Measurements from ENCODE around the gene MUC2.

Gene MUC2

DNA sequence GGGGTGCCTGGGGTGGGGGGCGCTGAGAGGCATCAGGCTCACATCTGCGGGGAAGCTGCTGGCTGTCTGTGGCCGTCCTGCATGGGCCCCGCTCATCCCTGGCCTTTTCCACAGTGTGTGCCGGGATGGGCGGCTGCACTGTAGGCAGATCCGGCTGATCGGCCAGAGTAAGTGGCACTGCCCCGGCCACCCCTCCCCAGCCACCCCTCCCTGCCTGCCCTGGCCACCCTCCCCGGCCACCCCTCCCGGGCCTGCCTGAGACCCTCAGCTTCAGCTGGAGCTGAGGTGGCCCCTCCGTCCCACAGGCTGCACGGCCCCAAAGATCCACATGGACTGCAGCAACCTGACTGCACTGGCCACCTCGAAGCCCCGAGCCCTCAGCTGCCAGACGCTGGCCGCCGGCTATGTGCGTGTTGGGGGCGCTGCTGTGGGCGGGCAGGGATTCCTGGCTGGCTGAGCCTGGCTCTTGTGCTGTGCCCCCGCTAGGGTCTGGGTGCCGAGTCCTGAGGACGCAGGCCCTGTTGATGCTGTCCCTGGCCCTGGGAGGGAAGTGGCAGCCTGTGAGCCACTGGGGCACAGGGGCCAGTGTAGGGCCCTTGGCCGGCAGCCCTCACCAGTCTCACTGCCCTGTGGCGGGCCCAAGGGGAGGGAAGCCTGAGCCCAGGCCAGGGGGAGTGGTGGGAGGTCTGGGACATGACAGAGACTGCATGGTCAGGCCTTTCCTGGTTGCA is 10.9 kb downstream of the MUC2 start:
- no peak for TF ChIP-seq CTCF (conservative IDR thresholded peaks at IDR 0.05; ENCODE audit: low read length)
- H3K4me3 ChIP-seq (ENCODE audit: low read length): no peak overlapping the region
- DNase-seq (ENCODE audit: low read depth): no peak

GRCh38 chr11:1086171-1087102 is 11.8 kb downstream of the MUC2 start:
- no peak overlapping the region for H3K4me3 ChIP-seq (ENCODE audit: low read length)
- DNase-seq (ENCODE audit: low read depth): no peak
- TF ChIP-seq CTCF (conservative IDR thresholded peaks at IDR 0.05; ENCODE audit: low read length): no peak

DNA sequence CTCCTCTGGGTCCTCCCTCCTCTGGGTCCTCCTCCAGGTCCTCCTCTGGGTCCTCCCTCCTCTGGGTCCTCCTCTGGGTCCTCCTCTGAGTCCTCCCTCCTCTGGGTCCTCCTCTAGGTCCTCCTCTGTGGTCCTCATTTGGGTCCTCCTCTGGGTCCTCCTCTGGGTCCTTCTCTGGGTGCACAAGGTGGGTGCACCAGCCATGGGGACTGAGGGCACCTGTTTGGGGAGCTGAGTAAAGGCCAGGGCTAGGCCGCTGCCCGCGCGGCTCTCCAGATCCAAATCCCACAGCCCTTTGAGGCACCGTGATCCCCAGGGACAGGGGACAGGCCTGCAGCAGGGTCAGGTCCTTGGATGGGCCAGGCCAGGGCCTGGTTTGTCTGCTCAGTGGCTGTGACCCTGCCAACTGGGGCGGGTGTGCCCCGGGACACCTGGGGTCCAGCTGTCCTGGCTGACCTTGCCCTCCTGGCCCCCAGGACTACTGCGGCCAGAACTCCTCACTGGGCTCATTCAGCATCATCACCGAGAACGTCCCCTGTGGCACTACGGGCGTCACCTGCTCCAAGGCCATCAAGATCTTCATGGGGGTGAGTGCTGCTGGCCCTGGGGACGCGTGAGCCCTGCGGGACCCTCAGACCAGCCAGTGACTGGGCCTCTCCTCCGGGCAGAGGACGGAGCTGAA is 12.7 kb downstream of the MUC2 start:
- no peak overlapping the region for H3K4me3 ChIP-seq (ENCODE audit: low read length)
- DNase-seq (ENCODE audit: low read depth): no peak
- TF ChIP-seq CTCF (conservative IDR thresholded peaks at IDR 0.05; ENCODE audit: low read length): no peak

- no peak overlapping the region for H3K4me3 ChIP-seq (ENCODE audit: low read length)
- TF ChIP-seq CTCF (conservative IDR thresholded peaks at IDR 0.05; ENCODE audit: low read length): no peak
- no peak for DNase-seq (ENCODE audit: low read depth)
These were observed 13.6 kb downstream of the MUC2 start for GRCh38 chr11:1087961-1088926.

GRCh38 chr11:1088927-1089737 is 14.5 kb downstream of the MUC2 start:
- no peak for TF ChIP-seq CTCF (conservative IDR thresholded peaks at IDR 0.05; ENCODE audit: low read length)
- DNase-seq (ENCODE audit: low read depth): no peak
- no peak overlapping the region for H3K4me3 ChIP-seq (ENCODE audit: low read length)

All from AG10803 (cell line).